Immature natural killer cell (primary cell): ENCODE results near the gene JPT1. TPM values are rescaled to one million over a fixed set of nuclear protein-coding genes. Genes with fewer than 3 reads are reported as not detected.
"Not testable (repeated sequence)": the region's sequence is repeated elsewhere in the genome, so short reads cannot be mapped to it uniquely, and the experiment has no call there.

ENCODE experiments used
- DNase-seq, 3 donors: peaks; one replicate each; pipeline ENCODE4 v3.0.0; 2022; ENCODE audit warnings: mixed read lengths in 1 of 3
- H3K27ac Mint-ChIP-seq, 6 donors: one replicate each; pipeline ENCODE4 v1.8.0; 2020; ENCODE audit warnings: mixed read lengths in 6 of 6, mild to moderate bottlenecking in 5 of 6, inconsistent platforms in 4 of 6, moderate library complexity in 3 of 6
- H3K27me3 Mint-ChIP-seq, 3 donors: one replicate each; pipeline ENCODE4 v1.8.0; 2020 to 2021; ENCODE audit warnings: low read depth in 3 of 3, mild to moderate bottlenecking in 3 of 3, mixed read lengths in 3 of 3, moderate library complexity in 3 of 3, inconsistent platforms in 1 of 3
- H3K36me3 Mint-ChIP-seq, 3 donors: one replicate each; pipeline ENCODE4 v1.8.0; 2020; ENCODE audit warnings: mixed read lengths in 3 of 3, inconsistent platforms in 2 of 3, mild to moderate bottlenecking in 2 of 3
- H3K4me1 Mint-ChIP-seq, 2 donors: one replicate each; pipeline ENCODE4 v1.8.0; 2020; ENCODE audit warnings: inconsistent platforms in 2 of 2, mild to moderate bottlenecking in 2 of 2, mixed read lengths in 2 of 2, moderate library complexity in 1 of 2
- H3K4me3 Mint-ChIP-seq, 5 donors: one replicate each; pipeline ENCODE4 v1.8.0; 2020; ENCODE audit warnings: mild to moderate bottlenecking in 5 of 5, mixed read lengths in 5 of 5, inconsistent platforms in 3 of 5, moderate library complexity in 3 of 5
- H3K9me3 Mint-ChIP-seq, 6 donors: one replicate each; pipeline ENCODE4 v1.8.0; 2020; ENCODE audit warnings: mild to moderate bottlenecking in 6 of 6, mixed read lengths in 6 of 6, inconsistent platforms in 4 of 6, moderate library complexity in 3 of 6
- polyA plus RNA-seq, 3 donors: library from polyadenylated mRNA; unstranded; fragments of 300-500 nt; fragmentation: Illumina TruSeq; gene quantifications; one replicate each; pipeline ENCODE4 v1.2.3, GENCODE V29; 2021

JPT1 gene
- polyA plus RNA-seq, 3 donors from 2014 or later = 105 to 168 (median 133) TPM

DNA sequence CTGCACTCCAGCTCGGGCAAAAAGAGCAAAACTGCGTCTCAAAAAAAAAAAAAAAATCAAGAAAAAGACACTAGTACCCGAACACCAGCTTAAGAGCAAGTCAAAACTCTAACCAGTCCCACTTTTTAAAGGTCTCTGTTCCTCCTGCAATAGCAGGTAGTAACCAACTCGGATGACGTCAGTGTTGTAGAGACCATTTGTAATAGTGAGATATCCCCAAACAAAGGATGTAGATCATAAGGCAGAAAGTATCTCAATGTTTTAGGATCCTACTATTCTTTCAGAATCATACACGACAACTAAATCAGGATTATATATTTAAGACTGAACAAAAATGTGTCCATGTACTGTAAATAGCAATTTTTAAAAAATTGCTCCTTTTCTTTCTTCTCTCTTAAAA lies 2.4 kb downstream of the JPT1 start:
- Mint-ChIP-seq H3K27ac (no peak overlapping the region), H3K4me3 (peak overlapping the region in 4 of 5 donors; percentile 9 to 95 (median 90)), H3K4me1 (peaks cover 31 to 44% of the 10 kb centered on the region in 2 donors), H3K9me3 (no peaks in the 10 kb centered on the region), H3K36me3 (peaks cover 0 to 16% (median 11%) of the 10 kb centered on the region in 3 donors), H3K27me3 (peaks cover 5 to 14% (median 7%) of the 10 kb centered on the region in 3 donors)
- DNase-seq = no peak

DNA sequence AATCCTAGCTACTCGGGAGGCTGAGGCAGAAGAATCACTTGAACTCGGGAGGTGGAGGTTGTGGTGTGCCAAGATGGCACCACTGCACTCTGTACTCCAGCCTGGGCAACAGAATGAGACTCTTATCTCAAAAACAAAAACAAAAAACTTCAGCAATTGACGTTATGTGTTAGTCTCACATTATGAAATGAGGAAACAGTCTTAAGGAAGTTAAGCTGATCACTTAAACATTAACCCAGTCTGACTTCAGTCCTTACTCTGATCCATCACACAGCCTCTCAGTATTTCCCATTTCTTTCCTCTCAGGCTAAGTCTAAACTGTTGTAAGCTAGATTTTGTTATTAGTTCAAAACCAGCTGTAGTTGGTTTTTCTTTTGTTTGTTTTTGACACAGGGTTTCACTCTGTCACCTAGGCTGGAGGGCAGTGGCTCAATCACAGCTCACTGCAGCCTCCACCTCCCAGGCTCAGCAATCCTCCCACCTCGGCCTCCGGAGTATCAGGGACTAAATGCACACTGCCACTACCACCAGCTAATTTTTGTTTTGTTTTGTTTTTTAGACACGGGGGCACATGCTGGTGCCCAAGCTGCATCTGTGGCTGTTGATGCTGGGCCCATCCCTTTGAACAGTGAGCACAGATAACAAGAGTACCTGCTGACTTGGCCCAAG lies 6.3 kb downstream of the JPT1 start:
- Mint-ChIP-seq H3K36me3 (peaks cover 0 to 29% (median 17%) of the 10 kb centered on the region in 3 donors), H3K27ac (peak overlapping the region in 1 of 6 donors; percentile 19), H3K4me3 (no peak overlapping the region), H3K27me3 (peaks cover 0 to 2% (median 1%) of the 10 kb centered on the region in 3 donors), H3K4me1 (peaks cover 11 to 24% of the 10 kb centered on the region in 2 donors), H3K9me3 (no peaks in the 10 kb centered on the region)
- no peak for DNase-seq

DNA sequence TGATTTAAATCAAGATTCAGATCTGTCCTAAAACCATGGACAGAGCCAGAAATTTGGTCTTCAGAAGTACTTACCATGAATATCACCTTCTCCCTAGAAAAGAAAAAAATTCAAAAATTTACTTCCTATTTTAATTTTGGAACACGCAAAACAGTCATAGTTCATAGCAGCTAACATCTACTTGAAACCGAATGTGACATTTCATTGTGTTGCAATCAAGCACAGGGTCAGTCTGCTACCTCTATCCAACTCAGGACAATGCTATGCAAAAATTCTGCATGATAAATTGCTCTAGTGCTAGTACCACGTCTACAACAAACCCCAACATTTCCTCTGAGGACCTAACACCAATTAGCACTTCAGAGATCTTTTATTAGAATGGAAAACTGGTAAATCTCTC lies 7.7 kb downstream of the JPT1 start:
- H3K36me3 Mint-ChIP-seq = peaks cover 0 to 29% (median 17%) of the 10 kb centered on the region in 3 donors
- peaks cover 0 to 2% (median 1%) of the 10 kb centered on the region in 3 donors for H3K27me3 Mint-ChIP-seq
- DNase-seq = no peak
- H3K4me3 Mint-ChIP-seq = no peak overlapping the region
- H3K27ac Mint-ChIP-seq = no peak overlapping the region
- no peaks in the 10 kb centered on the region for H3K9me3 Mint-ChIP-seq
- H3K4me1 Mint-ChIP-seq = peaks cover 2 to 12% of the 10 kb centered on the region in 2 donors

DNA sequence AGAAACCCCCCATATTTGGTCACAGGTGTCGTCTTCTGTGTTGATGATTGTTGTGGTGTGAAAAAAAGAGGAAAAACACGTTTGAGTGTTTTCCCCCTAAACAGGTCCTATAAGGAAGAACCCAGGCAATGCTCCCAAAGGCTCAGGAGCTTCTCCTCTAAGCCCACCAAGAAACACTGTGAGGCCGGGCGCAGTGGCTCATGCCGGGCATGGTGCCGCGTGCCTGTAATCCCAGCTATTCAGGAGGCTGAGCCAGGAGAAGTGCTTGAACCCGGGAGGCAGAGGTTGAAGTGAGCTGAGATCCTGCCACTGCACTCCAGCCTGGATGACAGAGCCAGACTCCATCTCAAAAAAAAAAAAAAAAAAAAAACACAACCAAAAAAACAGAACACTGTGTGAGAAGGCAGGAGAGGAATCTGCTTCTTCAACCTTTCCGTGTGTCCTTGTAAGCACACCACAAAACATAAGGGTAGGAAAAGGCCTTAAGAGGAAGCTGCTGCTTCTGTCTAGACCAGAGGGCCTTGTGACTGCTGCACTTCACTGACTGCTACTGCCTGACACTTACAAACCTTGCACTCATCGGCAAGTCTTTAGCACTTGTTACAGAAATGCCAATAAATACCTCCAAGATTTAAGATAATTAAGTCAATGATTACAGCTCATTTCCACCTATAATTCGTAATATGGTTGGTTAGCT lies 9.3 kb downstream of the JPT1 start:
- Mint-ChIP-seq H3K27me3 (peaks cover 0 to 2% (median 1%) of the 10 kb centered on the region in 3 donors), H3K9me3 (no peaks in the 10 kb centered on the region), H3K4me3 (no peak overlapping the region), H3K4me1 (peaks cover 15 to 26% of the 10 kb centered on the region in 2 donors), H3K27ac (peak overlapping the region in 2 of 6 donors; percentile 25 to 68), H3K36me3 (peaks cover 0 to 29% (median 17%) of the 10 kb centered on the region in 3 donors)
- DNase-seq = no peak

DNA sequence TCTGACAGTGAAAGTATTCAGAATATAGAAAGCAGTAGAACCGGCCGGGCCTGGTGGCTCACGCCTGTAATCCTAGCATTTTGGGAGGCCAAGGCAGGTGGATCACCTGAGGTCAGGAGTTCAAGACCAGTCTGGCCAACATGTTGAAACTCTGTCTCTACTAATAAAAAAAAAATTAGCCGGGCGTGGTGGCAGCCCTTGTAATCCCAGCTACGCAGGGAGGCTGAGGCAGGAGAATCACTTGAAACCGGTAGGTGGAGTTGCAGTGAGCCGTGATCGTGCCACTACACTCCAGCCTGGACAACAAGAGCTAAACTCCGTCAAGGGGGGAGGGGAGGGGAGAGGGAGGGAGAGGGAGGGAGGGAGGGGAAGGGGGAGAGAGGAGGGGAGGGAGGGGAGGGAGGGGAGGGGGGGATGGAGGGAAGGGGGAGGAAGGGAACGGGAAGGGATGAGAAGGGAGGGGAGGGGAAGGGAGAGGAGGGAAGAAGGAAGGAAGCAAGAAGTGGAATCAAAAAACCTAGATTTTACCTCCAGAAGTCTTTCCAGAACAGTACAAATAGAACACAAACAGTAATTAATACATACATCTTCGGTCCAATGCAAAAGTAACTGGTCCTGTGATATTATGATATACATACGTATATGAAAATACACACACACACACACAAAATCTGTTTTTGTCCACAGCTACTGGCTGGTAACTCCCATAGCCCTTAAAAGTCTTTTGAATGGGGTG lies 11.9 kb downstream of the JPT1 start:
- no peak overlapping the region for H3K4me3 Mint-ChIP-seq
- no peak overlapping the region for H3K27ac Mint-ChIP-seq
- peaks cover 0 to 19% (median 11%) of the 10 kb centered on the region in 3 donors for H3K36me3 Mint-ChIP-seq

DNA sequence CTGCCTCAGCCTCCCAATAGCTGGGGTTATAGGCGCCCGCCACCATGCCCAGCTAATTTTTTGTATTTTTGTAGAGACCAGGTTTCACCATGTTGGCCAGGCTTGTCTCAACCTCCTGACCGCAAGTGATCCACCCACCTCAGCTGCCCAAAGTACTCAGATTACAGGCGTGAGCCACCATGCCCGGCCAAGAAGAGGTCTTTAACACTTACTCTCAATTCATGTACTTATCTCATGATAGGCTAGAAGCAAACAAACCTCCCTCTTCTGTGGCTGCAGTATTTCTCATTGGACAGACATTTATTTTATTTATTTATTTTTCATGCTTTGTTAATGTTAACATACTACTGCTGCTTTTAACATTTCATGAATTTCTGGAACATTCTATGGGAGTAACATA lies 15.8 kb downstream of the JPT1 start:
- Mint-ChIP-seq H3K4me3 (no peak overlapping the region), H3K4me1 (peaks cover 14 to 22% of the 10 kb centered on the region in 2 donors), H3K27me3 (peaks cover 0 to 3% (median 2%) of the 10 kb centered on the region in 3 donors), H3K27ac (no peak overlapping the region), H3K36me3 (peaks cover 0 to 3% (median 0%) of the 10 kb centered on the region in 3 donors), H3K9me3 (no peaks in the 10 kb centered on the region)
- no peak for DNase-seq

More for the DNA sequence above, 11.9 kb downstream of the JPT1 start:
- peaks cover 14 to 15% of the 10 kb centered on the region in 2 donors for H3K4me1 Mint-ChIP-seq
- no peak for DNase-seq
- no peaks in the 10 kb centered on the region for H3K9me3 Mint-ChIP-seq
- peaks cover 0 to 2% (median 0%) of the 10 kb centered on the region in 3 donors for H3K27me3 Mint-ChIP-seq

DNA sequence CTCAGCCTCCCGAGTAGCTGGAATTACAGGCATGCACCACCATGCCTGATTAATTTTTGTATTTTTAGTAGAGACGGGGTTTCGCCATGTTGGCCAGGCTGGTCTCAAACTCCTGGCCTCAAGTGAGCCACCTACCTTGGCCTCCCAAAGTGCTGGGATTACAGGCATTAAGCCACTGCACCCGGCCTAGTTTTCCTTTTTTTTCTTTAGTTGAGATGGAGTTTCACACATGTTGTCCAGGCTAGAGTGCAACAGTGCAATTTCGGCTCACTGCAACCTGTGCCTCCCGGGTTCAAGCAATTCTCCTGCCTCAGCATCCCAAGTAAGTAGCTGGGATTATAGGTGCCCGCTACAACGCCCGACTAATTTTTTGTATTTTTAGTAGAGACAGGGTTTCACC lies 16.6 kb downstream of the JPT1 start:
- H3K9me3 Mint-ChIP-seq, H3K27ac Mint-ChIP-seq, H3K36me3 Mint-ChIP-seq, DNase-seq, H3K27me3 Mint-ChIP-seq, H3K4me3 Mint-ChIP-seq: not testable (repeated sequence)
- peaks cover 14 to 22% of the 10 kb centered on the region in 2 donors for H3K4me1 Mint-ChIP-seq

DNA sequence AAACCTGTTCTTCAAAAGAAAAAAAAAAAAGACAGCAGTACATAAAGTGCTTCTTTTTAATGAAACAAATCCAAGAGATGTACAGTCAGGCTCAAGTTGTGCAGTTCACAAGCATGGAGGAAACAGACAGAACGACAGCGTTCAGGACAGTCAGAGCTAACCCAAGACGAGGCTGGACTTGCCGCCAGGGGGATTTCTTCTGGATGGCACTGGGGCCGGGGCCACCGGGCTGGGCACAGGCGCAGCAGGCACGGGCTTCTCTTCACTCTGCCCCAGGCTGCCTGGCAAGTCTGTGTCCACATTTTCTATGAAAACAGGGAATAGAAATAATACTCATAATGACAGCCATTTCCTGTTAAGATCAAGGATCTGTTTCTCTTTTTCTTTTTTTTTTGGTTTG lies 18.4 kb downstream of the JPT1 start:
- DNase-seq = no peak
- Mint-ChIP-seq H3K27ac (peak overlapping the region in 5 of 6 donors; percentile 17 to 77 (median 59)), H3K27me3 (peaks cover 0 to 3% (median 2%) of the 10 kb centered on the region in 3 donors), H3K4me3 (peak overlapping the region in 1 of 5 donors; percentile 17), H3K4me1 (peaks cover 16 to 22% of the 10 kb centered on the region in 2 donors), H3K9me3 (no peaks in the 10 kb centered on the region), H3K36me3 (peaks cover 0 to 3% (median 0%) of the 10 kb centered on the region in 3 donors)

DNA sequence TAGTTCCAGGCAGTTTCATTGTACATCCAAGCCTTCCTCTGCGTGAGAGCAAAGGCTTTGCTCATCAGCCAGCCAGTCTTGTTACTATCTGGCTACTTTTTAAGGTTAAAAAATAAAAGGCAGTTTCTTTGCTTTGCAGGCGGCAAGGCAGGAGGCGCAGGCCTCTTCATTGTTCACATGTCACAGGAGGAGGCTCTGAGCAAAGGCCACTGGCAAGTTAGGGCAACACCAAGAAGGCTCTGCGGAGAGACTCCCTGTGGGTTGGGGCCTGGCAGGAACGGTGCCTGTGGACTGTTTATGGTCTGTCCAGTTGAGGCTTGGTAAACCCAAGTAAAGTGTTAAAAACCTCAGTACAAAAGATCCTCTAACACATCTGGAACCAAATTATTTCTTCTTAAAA lies 18.9 kb downstream of the JPT1 start:
- H3K4me1 Mint-ChIP-seq = peaks cover 15 to 22% of the 10 kb centered on the region in 2 donors
- H3K27ac Mint-ChIP-seq = peak overlapping the region in 5 of 6 donors; percentile 10 to 60 (median 30)
- H3K4me3 Mint-ChIP-seq = peak overlapping the region in 1 of 5 donors; percentile 17
- no peaks in the 10 kb centered on the region for H3K9me3 Mint-ChIP-seq
- DNase-seq = no peak
- peaks cover 0 to 3% (median 0%) of the 10 kb centered on the region in 3 donors for H3K36me3 Mint-ChIP-seq
- peaks cover 2 to 3% (median 2%) of the 10 kb centered on the region in 3 donors for H3K27me3 Mint-ChIP-seq

DNA sequence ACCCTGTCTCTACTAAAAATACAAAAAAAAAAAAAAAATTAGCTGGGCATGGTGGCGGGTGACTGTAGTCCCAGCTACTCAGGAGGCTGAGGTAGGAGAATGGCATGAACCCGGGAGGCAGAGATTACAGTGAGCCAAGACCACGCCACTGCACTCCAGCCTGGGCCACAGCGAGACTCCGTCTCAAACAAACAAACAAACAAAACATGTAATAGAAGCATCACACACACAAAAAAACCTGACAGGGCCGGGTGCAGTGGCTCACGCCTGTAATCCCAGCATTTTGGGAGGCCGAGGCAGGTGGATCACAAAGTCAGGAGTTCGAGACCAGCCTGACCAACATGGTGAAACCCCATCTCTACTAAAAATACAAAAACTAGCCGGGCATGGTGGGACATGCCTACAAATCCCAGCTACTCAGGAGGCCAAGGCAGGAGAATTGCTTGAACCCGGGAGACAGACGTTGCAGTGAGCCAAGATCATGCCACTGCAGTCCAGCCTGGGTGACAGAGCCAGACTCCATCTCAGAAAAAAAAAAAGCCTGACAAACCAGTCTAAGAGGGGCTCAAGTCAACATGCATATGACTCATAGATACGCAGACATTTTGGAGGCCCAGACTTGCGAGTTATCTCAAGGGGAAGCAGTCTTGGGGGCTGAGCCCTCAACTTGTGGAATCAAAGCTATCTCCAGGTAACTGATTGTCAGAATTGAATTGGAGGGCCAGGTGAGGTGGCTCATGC lies 20.5 kb downstream of the JPT1 start:
- H3K9me3 Mint-ChIP-seq, DNase-seq, H3K27me3 Mint-ChIP-seq, H3K36me3 Mint-ChIP-seq, H3K27ac Mint-ChIP-seq: not testable (repeated sequence)
- peaks cover 17 to 20% of the 10 kb centered on the region in 2 donors for H3K4me1 Mint-ChIP-seq
- H3K4me3 Mint-ChIP-seq = peak overlapping the region in 1 of 5 donors; percentile 24

DNA sequence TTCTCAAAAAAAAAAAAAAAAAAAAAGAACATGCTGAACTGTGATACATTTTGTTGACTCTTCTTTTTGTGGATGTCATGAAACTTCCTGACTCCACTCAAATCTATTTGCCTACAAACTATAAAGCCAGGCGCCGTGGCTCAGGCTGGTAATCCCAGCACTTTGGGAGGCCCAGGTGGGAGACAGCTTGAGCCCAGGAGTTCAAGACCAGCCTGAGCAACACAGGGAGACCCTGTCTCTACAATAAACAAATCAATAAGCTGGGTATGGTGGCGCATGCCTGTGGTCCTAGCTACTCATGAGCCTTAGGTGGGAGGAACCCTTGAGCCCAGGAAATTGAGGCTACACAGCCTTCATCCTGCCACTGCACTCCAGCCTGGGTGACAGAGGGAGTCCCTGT lies 21.3 kb downstream of the JPT1 start:
- Mint-ChIP-seq H3K9me3 (no peaks in the 10 kb centered on the region), H3K27me3 (peaks cover 2 to 4% (median 2%) of the 10 kb centered on the region in 3 donors), H3K4me3 (peak overlapping the region in 2 of 5 donors; percentile 44 to 91), H3K4me1 (peaks cover 18 to 20% of the 10 kb centered on the region in 2 donors), H3K27ac (peak overlapping the region in 1 of 6 donors; percentile 55), H3K36me3 (peaks cover 0 to 3% (median 0%) of the 10 kb centered on the region in 3 donors)
- no peak for DNase-seq

DNA sequence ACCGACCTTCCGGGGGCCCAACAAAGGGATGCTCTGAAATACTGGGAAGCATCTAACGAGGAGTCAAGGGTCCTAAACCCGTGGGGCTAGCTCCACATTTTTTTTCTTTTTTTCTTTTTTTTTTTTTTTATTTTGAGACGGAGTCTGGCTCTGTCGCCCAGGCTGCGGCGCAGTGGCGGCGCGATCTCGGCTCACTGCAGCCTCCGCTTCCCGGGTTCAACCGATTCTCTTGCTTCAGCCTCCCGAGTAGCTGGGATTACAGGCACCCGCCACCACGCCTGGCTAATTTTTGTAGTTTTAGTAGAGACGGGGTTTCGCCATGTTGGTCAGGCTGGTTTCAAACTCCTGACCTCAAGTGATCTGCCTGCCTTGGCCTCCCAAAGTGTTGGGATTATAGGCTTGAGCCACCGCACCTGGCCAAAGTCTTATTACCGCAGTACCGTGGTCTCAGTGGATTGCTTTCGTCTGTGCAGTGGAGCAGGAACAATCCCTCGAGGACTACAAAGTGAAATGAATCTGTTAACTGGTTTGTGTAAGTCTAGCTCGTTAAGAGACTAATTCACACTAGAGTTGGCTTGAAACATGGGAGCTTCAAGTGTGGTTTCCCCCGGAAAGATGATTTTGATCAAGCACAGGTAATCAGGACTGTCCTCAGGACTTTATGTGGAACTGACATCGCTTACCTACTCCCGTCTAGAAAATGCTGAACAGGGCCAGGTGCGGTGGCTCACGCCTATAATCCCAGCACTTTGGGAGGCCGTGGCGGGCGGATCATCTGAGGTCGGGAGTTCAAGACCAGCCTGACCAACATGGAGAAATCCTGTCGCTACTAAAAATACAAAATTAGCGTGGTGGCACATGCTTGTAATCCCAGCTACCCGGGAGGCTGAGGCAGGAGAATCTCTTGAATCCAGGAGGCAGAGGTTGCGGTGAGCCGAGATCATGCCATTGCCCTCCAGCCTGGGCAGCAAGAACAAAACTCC lies 22.0 kb downstream of the JPT1 start:
- H3K27me3 Mint-ChIP-seq, H3K36me3 Mint-ChIP-seq, DNase-seq, H3K9me3 Mint-ChIP-seq: not testable (repeated sequence)
- peak overlapping the region; percentile 82 to 93 (median 90) for H3K27ac Mint-ChIP-seq
- H3K4me3 Mint-ChIP-seq = peak overlapping the region; percentile 91 to 92 (median 92)
- peaks cover 18 to 20% of the 10 kb centered on the region in 2 donors for H3K4me1 Mint-ChIP-seq
